ENCODE measurements around the gene OTOP3. TPM values are rescaled to one million over a fixed set of nuclear protein-coding genes. Genes with fewer than 3 reads are reported as not detected.

Gene OTOP3
- total and polyA plus RNA-seq, 2 experiments from 2014 or later, result not detected

DNA sequence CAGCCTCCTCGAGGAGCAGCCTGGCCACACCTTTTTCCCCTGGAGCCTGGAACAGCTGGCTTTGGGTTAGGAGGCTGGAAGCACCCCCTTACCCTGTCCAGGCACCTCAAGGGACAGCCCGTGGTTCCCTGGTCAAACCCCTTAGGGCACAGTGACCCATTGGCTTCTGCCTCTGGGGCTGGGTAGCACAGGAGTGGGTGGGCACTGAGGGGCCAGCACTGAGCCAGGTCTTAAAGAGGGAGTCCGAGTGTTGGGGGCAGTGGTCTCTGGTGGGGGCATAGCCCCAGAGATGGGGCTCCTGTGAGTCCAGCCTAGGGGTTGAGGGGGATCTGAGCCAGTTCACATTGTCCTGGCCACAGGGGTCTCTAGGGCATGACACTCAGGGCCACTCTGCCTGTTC, 15.4 kb downstream of the OTOP3 start:
- H3K9me3 Mint-ChIP-seq, result no peaks in the 10 kb centered on the region
- Histone ChIP-seq H3K4me3 (no peak overlapping the region), H2AFZ (no peak overlapping the region), H3K27ac (ENCODE audit: low read depth) (no peak overlapping the region), H3K36me3 (ENCODE audit: insufficient read depth) (no peaks in the 10 kb centered on the region), H3F3A (replicated peaks; ENCODE audit: low read depth) (no peaks in the 10 kb centered on the region), H3K4me2 (no peak overlapping the region), H3K79me2 (replicated peaks; ENCODE audit: insufficient read depth) (no peaks in the 10 kb centered on the region), H3K4me1 (ENCODE audit: insufficient read depth) (peaks cover 5% of the 10 kb centered on the region; the same call in 1 of the 2 replicates), H4K20me1 (replicated peaks; ENCODE audit: insufficient read depth) (no peaks in the 10 kb centered on the region), H3K9me2 (ENCODE audit: insufficient read depth) (no peaks in the 10 kb centered on the region), H3K27me3 (ENCODE audit: insufficient read depth) (no peaks in the 10 kb centered on the region)
- peaks cover 9% of the 10 kb centered on the region for H3K27me3 Mint-ChIP-seq (ENCODE audit: insufficient read depth, low read depth, poor library complexity)
- ATAC-seq (no peak), DNase-seq (ENCODE audit: low spot score) (no peak)
- no peak overlapping the region for H3K27ac Mint-ChIP-seq
- no peak overlapping the region for H3K4me3 Mint-ChIP-seq
- TF ChIP-seq STAT1 (IDR thresholded peaks at IDR 0.05; ENCODE audit: unreplicated experiment), result no peak
- no peak for TF ChIP-seq NANOG (IDR thresholded peaks at IDR 0.05; ENCODE audit: borderline replicate concordance)
- TF ChIP-seq, protein P1, sequence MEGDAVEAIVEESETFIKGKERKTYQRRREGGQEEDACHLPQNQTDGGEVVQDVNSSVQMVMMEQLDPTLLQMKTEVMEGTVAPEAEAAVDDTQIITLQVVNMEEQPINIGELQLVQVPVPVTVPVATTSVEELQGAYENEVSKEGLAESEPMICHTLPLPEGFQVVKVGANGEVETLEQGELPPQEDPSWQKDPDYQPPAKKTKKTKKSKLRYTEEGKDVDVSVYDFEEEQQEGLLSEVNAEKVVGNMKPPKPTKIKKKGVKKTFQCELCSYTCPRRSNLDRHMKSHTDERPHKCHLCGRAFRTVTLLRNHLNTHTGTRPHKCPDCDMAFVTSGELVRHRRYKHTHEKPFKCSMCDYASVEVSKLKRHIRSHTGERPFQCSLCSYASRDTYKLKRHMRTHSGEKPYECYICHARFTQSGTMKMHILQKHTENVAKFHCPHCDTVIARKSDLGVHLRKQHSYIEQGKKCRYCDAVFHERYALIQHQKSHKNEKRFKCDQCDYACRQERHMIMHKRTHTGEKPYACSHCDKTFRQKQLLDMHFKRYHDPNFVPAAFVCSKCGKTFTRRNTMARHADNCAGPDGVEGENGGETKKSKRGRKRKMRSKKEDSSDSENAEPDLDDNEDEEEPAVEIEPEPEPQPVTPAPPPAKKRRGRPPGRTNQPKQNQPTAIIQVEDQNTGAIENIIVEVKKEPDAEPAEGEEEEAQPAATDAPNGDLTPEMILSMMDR (conservative IDR thresholded peaks at IDR 0.05; ENCODE audit: low read depth in 2 of 2), result no peak
- TF ChIP-seq, protein P2, sequence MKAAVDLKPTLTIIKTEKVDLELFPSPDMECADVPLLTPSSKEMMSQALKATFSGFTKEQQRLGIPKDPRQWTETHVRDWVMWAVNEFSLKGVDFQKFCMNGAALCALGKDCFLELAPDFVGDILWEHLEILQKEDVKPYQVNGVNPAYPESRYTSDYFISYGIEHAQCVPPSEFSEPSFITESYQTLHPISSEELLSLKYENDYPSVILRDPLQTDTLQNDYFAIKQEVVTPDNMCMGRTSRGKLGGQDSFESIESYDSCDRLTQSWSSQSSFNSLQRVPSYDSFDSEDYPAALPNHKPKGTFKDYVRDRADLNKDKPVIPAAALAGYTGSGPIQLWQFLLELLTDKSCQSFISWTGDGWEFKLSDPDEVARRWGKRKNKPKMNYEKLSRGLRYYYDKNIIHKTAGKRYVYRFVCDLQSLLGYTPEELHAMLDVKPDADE (IDR thresholded peaks at IDR 0.05), result no peak
- no peak for TF ChIP-seq EZH2phosphoT487 (IDR thresholded peaks at IDR 0.05; ENCODE audit: unreplicated experiment)
- no peak for TF ChIP-seq ZNF114 (CRISPR knock-in tag; IDR thresholded peaks at IDR 0.05)
- no peak for TF ChIP-seq CREB1 (CRISPR knock-in tag; IDR thresholded peaks at IDR 0.05; ENCODE audit: low read depth)
- no peak for TF ChIP-seq EZH2 (IDR thresholded peaks at IDR 0.05; ENCODE audit: low read depth, unreplicated experiment)
- TF ChIP-seq, protein P3, sequence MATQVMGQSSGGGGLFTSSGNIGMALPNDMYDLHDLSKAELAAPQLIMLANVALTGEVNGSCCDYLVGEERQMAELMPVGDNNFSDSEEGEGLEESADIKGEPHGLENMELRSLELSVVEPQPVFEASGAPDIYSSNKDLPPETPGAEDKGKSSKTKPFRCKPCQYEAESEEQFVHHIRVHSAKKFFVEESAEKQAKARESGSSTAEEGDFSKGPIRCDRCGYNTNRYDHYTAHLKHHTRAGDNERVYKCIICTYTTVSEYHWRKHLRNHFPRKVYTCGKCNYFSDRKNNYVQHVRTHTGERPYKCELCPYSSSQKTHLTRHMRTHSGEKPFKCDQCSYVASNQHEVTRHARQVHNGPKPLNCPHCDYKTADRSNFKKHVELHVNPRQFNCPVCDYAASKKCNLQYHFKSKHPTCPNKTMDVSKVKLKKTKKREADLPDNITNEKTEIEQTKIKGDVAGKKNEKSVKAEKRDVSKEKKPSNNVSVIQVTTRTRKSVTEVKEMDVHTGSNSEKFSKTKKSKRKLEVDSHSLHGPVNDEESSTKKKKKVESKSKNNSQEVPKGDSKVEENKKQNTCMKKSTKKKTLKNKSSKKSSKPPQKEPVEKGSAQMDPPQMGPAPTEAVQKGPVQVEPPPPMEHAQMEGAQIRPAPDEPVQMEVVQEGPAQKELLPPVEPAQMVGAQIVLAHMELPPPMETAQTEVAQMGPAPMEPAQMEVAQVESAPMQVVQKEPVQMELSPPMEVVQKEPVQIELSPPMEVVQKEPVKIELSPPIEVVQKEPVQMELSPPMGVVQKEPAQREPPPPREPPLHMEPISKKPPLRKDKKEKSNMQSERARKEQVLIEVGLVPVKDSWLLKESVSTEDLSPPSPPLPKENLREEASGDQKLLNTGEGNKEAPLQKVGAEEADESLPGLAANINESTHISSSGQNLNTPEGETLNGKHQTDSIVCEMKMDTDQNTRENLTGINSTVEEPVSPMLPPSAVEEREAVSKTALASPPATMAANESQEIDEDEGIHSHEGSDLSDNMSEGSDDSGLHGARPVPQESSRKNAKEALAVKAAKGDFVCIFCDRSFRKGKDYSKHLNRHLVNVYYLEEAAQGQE (IDR thresholded peaks at IDR 0.05; ENCODE audit: unreplicated experiment), result no peak
- no peak for TF ChIP-seq ZNF331 (CRISPR knock-in tag; IDR thresholded peaks at IDR 0.05; ENCODE audit: low read depth)
- no peak for TF ChIP-seq POLR2AphosphoS5 (IDR thresholded peaks at IDR 0.05; ENCODE audit: low read depth)
- no peak for TF ChIP-seq JUNB (IDR thresholded peaks at IDR 0.05; ENCODE audit: unreplicated experiment)
- TF ChIP-seq, protein P4, sequence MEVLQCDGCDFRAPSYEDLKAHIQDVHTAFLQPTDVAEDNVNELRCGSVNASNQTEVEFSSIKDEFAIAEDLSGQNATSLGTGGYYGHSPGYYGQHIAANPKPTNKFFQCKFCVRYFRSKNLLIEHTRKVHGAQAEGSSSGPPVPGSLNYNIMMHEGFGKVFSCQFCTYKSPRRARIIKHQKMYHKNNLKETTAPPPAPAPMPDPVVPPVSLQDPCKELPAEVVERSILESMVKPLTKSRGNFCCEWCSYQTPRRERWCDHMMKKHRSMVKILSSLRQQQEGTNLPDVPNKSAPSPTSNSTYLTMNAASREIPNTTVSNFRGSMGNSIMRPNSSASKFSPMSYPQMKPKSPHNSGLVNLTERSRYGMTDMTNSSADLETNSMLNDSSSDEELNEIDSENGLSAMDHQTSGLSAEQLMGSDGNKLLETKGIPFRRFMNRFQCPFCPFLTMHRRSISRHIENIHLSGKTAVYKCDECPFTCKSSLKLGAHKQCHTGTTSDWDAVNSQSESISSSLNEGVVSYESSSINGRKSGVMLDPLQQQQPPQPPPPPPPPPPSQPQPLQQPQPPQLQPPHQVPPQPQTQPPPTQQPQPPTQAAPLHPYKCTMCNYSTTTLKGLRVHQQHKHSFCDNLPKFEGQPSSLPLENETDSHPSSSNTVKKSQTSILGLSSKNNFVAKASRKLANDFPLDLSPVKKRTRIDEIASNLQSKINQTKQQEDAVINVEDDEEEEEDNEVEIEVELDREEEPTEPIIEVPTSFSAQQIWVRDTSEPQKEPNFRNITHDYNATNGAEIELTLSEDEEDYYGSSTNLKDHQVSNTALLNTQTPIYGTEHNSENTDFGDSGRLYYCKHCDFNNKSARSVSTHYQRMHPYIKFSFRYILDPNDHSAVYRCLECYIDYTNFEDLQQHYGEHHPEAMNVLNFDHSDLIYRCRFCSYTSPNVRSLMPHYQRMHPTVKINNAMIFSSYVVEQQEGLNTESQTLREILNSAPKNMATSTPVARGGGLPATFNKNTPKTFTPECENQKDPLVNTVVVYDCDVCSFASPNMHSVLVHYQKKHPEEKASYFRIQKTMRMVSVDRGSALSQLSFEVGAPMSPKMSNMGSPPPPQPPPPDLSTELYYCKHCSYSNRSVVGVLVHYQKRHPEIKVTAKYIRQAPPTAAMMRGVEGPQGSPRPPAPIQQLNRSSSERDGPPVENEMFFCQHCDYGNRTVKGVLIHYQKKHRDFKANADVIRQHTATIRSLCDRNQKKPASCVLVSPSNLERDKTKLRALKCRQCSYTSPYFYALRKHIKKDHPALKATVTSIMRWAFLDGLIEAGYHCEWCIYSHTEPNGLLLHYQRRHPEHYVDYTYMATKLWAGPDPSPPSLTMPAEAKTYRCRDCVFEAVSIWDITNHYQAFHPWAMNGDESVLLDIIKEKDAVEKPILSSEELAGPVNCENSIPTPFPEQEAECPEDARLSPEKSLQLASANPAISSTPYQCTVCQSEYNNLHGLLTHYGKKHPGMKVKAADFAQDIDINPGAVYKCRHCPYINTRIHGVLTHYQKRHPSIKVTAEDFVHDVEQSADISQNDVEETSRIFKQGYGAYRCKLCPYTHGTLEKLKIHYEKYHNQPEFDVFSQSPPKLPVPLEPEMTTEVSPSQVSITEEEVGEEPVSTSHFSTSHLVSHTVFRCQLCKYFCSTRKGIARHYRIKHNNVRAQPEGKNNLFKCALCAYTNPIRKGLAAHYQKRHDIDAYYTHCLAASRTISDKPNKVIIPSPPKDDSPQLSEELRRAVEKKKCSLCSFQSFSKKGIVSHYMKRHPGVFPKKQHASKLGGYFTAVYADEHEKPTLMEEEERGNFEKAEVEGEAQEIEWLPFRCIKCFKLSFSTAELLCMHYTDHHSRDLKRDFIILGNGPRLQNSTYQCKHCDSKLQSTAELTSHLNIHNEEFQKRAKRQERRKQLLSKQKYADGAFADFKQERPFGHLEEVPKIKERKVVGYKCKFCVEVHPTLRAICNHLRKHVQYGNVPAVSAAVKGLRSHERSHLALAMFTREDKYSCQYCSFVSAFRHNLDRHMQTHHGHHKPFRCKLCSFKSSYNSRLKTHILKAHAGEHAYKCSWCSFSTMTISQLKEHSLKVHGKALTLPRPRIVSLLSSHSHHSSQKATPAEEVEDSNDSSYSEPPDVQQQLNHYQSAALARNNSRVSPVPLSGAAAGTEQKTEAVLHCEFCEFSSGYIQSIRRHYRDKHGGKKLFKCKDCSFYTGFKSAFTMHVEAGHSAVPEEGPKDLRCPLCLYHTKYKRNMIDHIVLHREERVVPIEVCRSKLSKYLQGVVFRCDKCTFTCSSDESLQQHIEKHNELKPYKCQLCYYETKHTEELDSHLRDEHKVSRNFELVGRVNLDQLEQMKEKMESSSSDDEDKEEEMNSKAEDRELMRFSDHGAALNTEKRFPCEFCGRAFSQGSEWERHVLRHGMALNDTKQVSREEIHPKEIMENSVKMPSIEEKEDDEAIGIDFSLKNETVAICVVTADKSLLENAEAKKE (CRISPR knock-in tag; IDR thresholded peaks at IDR 0.05), result no peak
- no peaks in the 10 kb centered on the region for H3K36me3 Mint-ChIP-seq (ENCODE audit: low read depth)
- H3K4me1 Mint-ChIP-seq, result peaks cover 9% of the 10 kb centered on the region; the same call in 2 of the 3 replicates

Measured in GM23338 (cell line).